ENCODE measurements around the gene SLC22A23.

SLC22A23 gene

GRCh38 chr6:3276174-3277167, 180.4 kb downstream of the SLC22A23 start:
- H3K27me3 ChIP-seq (ENCODE audit: control insufficient read depth in 1 of 2, insufficient read depth in 2 of 2, low read length in 2 of 2): no peaks in the 10 kb centered on the region
- no peak overlapping the region for H3K4me3 ChIP-seq (ENCODE audit: low read depth in 1 of 2, low read length in 2 of 2)
- H3K9me3 ChIP-seq (ENCODE audit: control insufficient read depth in 1 of 2, low read length in 2 of 2): no peaks in the 10 kb centered on the region
- peaks cover 26 to 60% of the 10 kb centered on the region in 2 donors for H3K36me3 ChIP-seq (ENCODE audit: control insufficient read depth in 1 of 2, insufficient read depth in 2 of 2, low read length in 2 of 2)
- no peak overlapping the region for H3K9ac ChIP-seq (ENCODE audit: low read depth in 1 of 2, low read length in 2 of 2)
- H3K4me1 ChIP-seq (ENCODE audit: control insufficient read depth in 1 of 2, insufficient read depth in 2 of 2, low read length in 2 of 2): peaks cover 1 to 2% of the 10 kb centered on the region in 2 donors
- H3K27ac ChIP-seq (ENCODE audit: low read depth, low read length): no peak overlapping the region

- no peak overlapping the region for H3K4me3 ChIP-seq (ENCODE audit: low read depth in 1 of 2, low read length in 2 of 2)
- H3K4me1 ChIP-seq (ENCODE audit: control insufficient read depth in 1 of 2, insufficient read depth in 2 of 2, low read length in 2 of 2): peaks cover 17% of the 10 kb centered on the region in 2 donors
- H3K9me3 ChIP-seq (ENCODE audit: control insufficient read depth in 1 of 2, low read length in 2 of 2): no peaks in the 10 kb centered on the region
- no peak overlapping the region for H3K9ac ChIP-seq (ENCODE audit: low read depth in 1 of 2, low read length in 2 of 2)
- H3K36me3 ChIP-seq (ENCODE audit: control insufficient read depth in 1 of 2, insufficient read depth in 2 of 2, low read length in 2 of 2): peaks cover 30 to 71% of the 10 kb centered on the region in 2 donors
- no peaks in the 10 kb centered on the region for H3K27me3 ChIP-seq (ENCODE audit: control insufficient read depth in 1 of 2, insufficient read depth in 2 of 2, low read length in 2 of 2)
- H3K27ac ChIP-seq (ENCODE audit: low read depth, low read length): no peak overlapping the region
Observed at GRCh38 chr6:3273707-3274521, 182.9 kb downstream of the SLC22A23 start.

- Histone ChIP-seq H3K36me3 (ENCODE audit: control insufficient read depth in 1 of 2, insufficient read depth in 2 of 2, low read length in 2 of 2) (peaks cover 25 to 71% of the 10 kb centered on the region in 2 donors), H3K27me3 (ENCODE audit: control insufficient read depth in 1 of 2, insufficient read depth in 2 of 2, low read length in 2 of 2) (no peaks in the 10 kb centered on the region), H3K9me3 (ENCODE audit: control insufficient read depth in 1 of 2, low read length in 2 of 2) (no peaks in the 10 kb centered on the region), H3K4me3 (ENCODE audit: low read depth in 1 of 2, low read length in 2 of 2) (no peak overlapping the region), H3K27ac (ENCODE audit: low read depth, low read length) (no peak overlapping the region), H3K4me1 (ENCODE audit: control insufficient read depth in 1 of 2, insufficient read depth in 2 of 2, low read length in 2 of 2) (peaks cover 17% of the 10 kb centered on the region in 2 donors), H3K9ac (ENCODE audit: low read depth in 1 of 2, low read length in 2 of 2) (no peak overlapping the region)
Observed at GRCh38 chr6:3272911-3273547, 183.8 kb downstream of the SLC22A23 start.

- H3K4me3 ChIP-seq (ENCODE audit: low read depth in 1 of 2, low read length in 2 of 2): no peak overlapping the region
- peaks cover 17% of the 10 kb centered on the region in 2 donors for H3K4me1 ChIP-seq (ENCODE audit: control insufficient read depth in 1 of 2, insufficient read depth in 2 of 2, low read length in 2 of 2)
- peaks cover 19 to 69% of the 10 kb centered on the region in 2 donors for H3K36me3 ChIP-seq (ENCODE audit: control insufficient read depth in 1 of 2, insufficient read depth in 2 of 2, low read length in 2 of 2)
- no peaks in the 10 kb centered on the region for H3K27me3 ChIP-seq (ENCODE audit: control insufficient read depth in 1 of 2, insufficient read depth in 2 of 2, low read length in 2 of 2)
- H3K9me3 ChIP-seq (ENCODE audit: control insufficient read depth in 1 of 2, low read length in 2 of 2): no peaks in the 10 kb centered on the region
- no peak overlapping the region for H3K27ac ChIP-seq (ENCODE audit: low read depth, low read length)
- H3K9ac ChIP-seq (ENCODE audit: low read depth in 1 of 2, low read length in 2 of 2): no peak overlapping the region
Observed at GRCh38 chr6:3271756-3272155, 185.1 kb downstream of the SLC22A23 start.

GRCh38 chr6:3270258-3270657, 186.6 kb downstream of the SLC22A23 start:
- H3K9me3 ChIP-seq (ENCODE audit: control insufficient read depth in 1 of 2, low read length in 2 of 2): no peaks in the 10 kb centered on the region
- peaks cover 17% of the 10 kb centered on the region in 2 donors for H3K4me1 ChIP-seq (ENCODE audit: control insufficient read depth in 1 of 2, insufficient read depth in 2 of 2, low read length in 2 of 2)
- no peak overlapping the region for H3K9ac ChIP-seq (ENCODE audit: low read depth in 1 of 2, low read length in 2 of 2)
- H3K27ac ChIP-seq (ENCODE audit: low read depth, low read length): no peak overlapping the region
- no peaks in the 10 kb centered on the region for H3K27me3 ChIP-seq (ENCODE audit: control insufficient read depth in 1 of 2, insufficient read depth in 2 of 2, low read length in 2 of 2)
- no peak overlapping the region for H3K4me3 ChIP-seq (ENCODE audit: low read depth in 1 of 2, low read length in 2 of 2)
- H3K36me3 ChIP-seq (ENCODE audit: control insufficient read depth in 1 of 2, insufficient read depth in 2 of 2, low read length in 2 of 2): peaks cover 19 to 69% of the 10 kb centered on the region in 2 donors

- H3K36me3 ChIP-seq (ENCODE audit: control insufficient read depth in 1 of 2, insufficient read depth in 2 of 2, low read length in 2 of 2): peaks cover 19 to 76% of the 10 kb centered on the region in 2 donors
- H3K27me3 ChIP-seq (ENCODE audit: control insufficient read depth in 1 of 2, insufficient read depth in 2 of 2, low read length in 2 of 2): no peaks in the 10 kb centered on the region
- H3K9me3 ChIP-seq (ENCODE audit: control insufficient read depth in 1 of 2, low read length in 2 of 2): no peaks in the 10 kb centered on the region
- no peak overlapping the region for H3K4me3 ChIP-seq (ENCODE audit: low read depth in 1 of 2, low read length in 2 of 2)
- no peak overlapping the region for H3K9ac ChIP-seq (ENCODE audit: low read depth in 1 of 2, low read length in 2 of 2)
- H3K4me1 ChIP-seq (ENCODE audit: control insufficient read depth in 1 of 2, insufficient read depth in 2 of 2, low read length in 2 of 2): peaks cover 17 to 18% of the 10 kb centered on the region in 2 donors
- no peak overlapping the region for H3K27ac ChIP-seq (ENCODE audit: low read depth, low read length)
Observed at GRCh38 chr6:3269281-3269975, 187.4 kb downstream of the SLC22A23 start.

GRCh38 chr6:3268680-3269079, 188.2 kb downstream of the SLC22A23 start:
- Histone ChIP-seq H3K27me3 (ENCODE audit: control insufficient read depth in 1 of 2, insufficient read depth in 2 of 2, low read length in 2 of 2) (no peaks in the 10 kb centered on the region), H3K9me3 (ENCODE audit: control insufficient read depth in 1 of 2, low read length in 2 of 2) (no peaks in the 10 kb centered on the region), H3K36me3 (ENCODE audit: control insufficient read depth in 1 of 2, insufficient read depth in 2 of 2, low read length in 2 of 2) (peaks cover 19 to 76% of the 10 kb centered on the region in 2 donors), H3K9ac (ENCODE audit: low read depth in 1 of 2, low read length in 2 of 2) (no peak overlapping the region), H3K4me1 (ENCODE audit: control insufficient read depth in 1 of 2, insufficient read depth in 2 of 2, low read length in 2 of 2) (peaks cover 17 to 25% of the 10 kb centered on the region in 2 donors), H3K4me3 (ENCODE audit: low read depth in 1 of 2, low read length in 2 of 2) (no peak overlapping the region), H3K27ac (ENCODE audit: low read depth, low read length) (no peak overlapping the region)

- H3K4me3 ChIP-seq (ENCODE audit: low read depth in 1 of 2, low read length in 2 of 2): no peak overlapping the region
- H3K9me3 ChIP-seq (ENCODE audit: control insufficient read depth in 1 of 2, low read length in 2 of 2): no peaks in the 10 kb centered on the region
- H3K4me1 ChIP-seq (ENCODE audit: control insufficient read depth in 1 of 2, insufficient read depth in 2 of 2, low read length in 2 of 2): peaks cover 17 to 28% of the 10 kb centered on the region in 2 donors
- peaks cover 11 to 70% of the 10 kb centered on the region in 2 donors for H3K36me3 ChIP-seq (ENCODE audit: control insufficient read depth in 1 of 2, insufficient read depth in 2 of 2, low read length in 2 of 2)
- H3K27ac ChIP-seq (ENCODE audit: low read depth, low read length): no peak overlapping the region
- no peaks in the 10 kb centered on the region for H3K27me3 ChIP-seq (ENCODE audit: control insufficient read depth in 1 of 2, insufficient read depth in 2 of 2, low read length in 2 of 2)
- no peak overlapping the region for H3K9ac ChIP-seq (ENCODE audit: low read depth in 1 of 2, low read length in 2 of 2)
Observed at GRCh38 chr6:3267162-3267561, 189.7 kb downstream of the SLC22A23 start.

- Histone ChIP-seq H3K9me3 (ENCODE audit: control insufficient read depth in 1 of 2, low read length in 2 of 2) (no peaks in the 10 kb centered on the region), H3K4me1 (ENCODE audit: control insufficient read depth in 1 of 2, insufficient read depth in 2 of 2, low read length in 2 of 2) (peaks cover 14 to 27% of the 10 kb centered on the region in 2 donors), H3K27me3 (ENCODE audit: control insufficient read depth in 1 of 2, insufficient read depth in 2 of 2, low read length in 2 of 2) (no peaks in the 10 kb centered on the region), H3K4me3 (ENCODE audit: low read depth in 1 of 2, low read length in 2 of 2) (no peak overlapping the region), H3K27ac (ENCODE audit: low read depth, low read length) (no peak overlapping the region), H3K36me3 (ENCODE audit: control insufficient read depth in 1 of 2, insufficient read depth in 2 of 2, low read length in 2 of 2) (peaks cover under 1 to 60% of the 10 kb centered on the region in 2 donors), H3K9ac (ENCODE audit: low read depth in 1 of 2, low read length in 2 of 2) (no peak overlapping the region)
Observed at GRCh38 chr6:3266170-3266569, 190.7 kb downstream of the SLC22A23 start.
